Neuron (in vitro differentiated cells): Measurements from ENCODE around the gene GFRA1.

ENCODE experiments used
- H2AFZ ChIP-seq: one replicate; pipeline ENCODE4 v1.6.1; 2013; ENCODE audit warnings: low read depth, mild to moderate bottlenecking, inconsistent platforms, low read length, moderate library complexity
- H3K27me3 ChIP-seq: one replicate; pipeline ENCODE4 v1.6.1; 2013; ENCODE audit warnings: low read length; ENCODE audit not compliant: insufficient read depth
- H3K36me3 ChIP-seq: one replicate; pipeline ENCODE4 v1.6.1; 2013; ENCODE audit warnings: low read length; ENCODE audit not compliant: insufficient read depth
- H3K4me1 ChIP-seq: one replicate; pipeline ENCODE4 v1.6.1; 2013; ENCODE audit warnings: low read length; ENCODE audit not compliant: insufficient read depth
- H3K4me3 ChIP-seq: 2 replicates; pipeline ENCODE4 v1.5.1; 2013; ENCODE audit warnings: mild to moderate bottlenecking, low read length, moderate library complexity
- H3K9me3 ChIP-seq: one replicate; pipeline ENCODE4 v1.6.1; 2013; ENCODE audit warnings: low read length

Gene GFRA1

GRCh38 chr10:116287906-116288501, 15.0 kb upstream of the GFRA1 start:
- Histone ChIP-seq H3K4me1 (no peaks in the 10 kb centered on the region), H3K27me3 (no peaks in the 10 kb centered on the region), H3K36me3 (no peaks in the 10 kb centered on the region), H2AFZ (no peak overlapping the region), H3K9me3 (no peaks in the 10 kb centered on the region), H3K4me3 (no peak overlapping the region)

- H2AFZ ChIP-seq, result no peak overlapping the region
- H3K4me3 ChIP-seq, result no peak overlapping the region
- H3K9me3 ChIP-seq, result no peaks in the 10 kb centered on the region
- H3K4me1 ChIP-seq, result no peaks in the 10 kb centered on the region
- no peaks in the 10 kb centered on the region for H3K36me3 ChIP-seq
- H3K27me3 ChIP-seq, result no peaks in the 10 kb centered on the region
These were observed 13.7 kb upstream of the GFRA1 start for GRCh38 chr10:116286626-116287200.

GRCh38 chr10:116281775-116282174, 8.8 kb upstream of the GFRA1 start:
- H2AFZ ChIP-seq, result no peak overlapping the region
- no peak overlapping the region for H3K4me3 ChIP-seq
- H3K9me3 ChIP-seq, result no peaks in the 10 kb centered on the region
- H3K36me3 ChIP-seq, result no peaks in the 10 kb centered on the region
- H3K27me3 ChIP-seq, result no peaks in the 10 kb centered on the region
- H3K4me1 ChIP-seq, result peaks cover 9% of the 10 kb centered on the region

- Histone ChIP-seq H3K27me3 (no peaks in the 10 kb centered on the region), H3K36me3 (no peaks in the 10 kb centered on the region), H3K4me1 (peaks cover 21% of the 10 kb centered on the region), H2AFZ (no peak overlapping the region), H3K9me3 (no peaks in the 10 kb centered on the region), H3K4me3 (no peak overlapping the region)
These were observed 5.8 kb upstream of the GFRA1 start for GRCh38 chr10:116278846-116279245.

- Histone ChIP-seq H3K4me1 (peaks cover 21% of the 10 kb centered on the region), H3K36me3 (no peaks in the 10 kb centered on the region), H3K9me3 (no peaks in the 10 kb centered on the region), H3K4me3 (no peak overlapping the region), H3K27me3 (no peaks in the 10 kb centered on the region), H2AFZ (no peak overlapping the region)
These were observed 4.0 kb upstream of the GFRA1 start for GRCh38 chr10:116276981-116277380.

- Histone ChIP-seq H3K27me3 (no peaks in the 10 kb centered on the region), H3K4me3 (peak overlapping the region; percentile 61)
These were observed 1.3 kb upstream of the GFRA1 start for GRCh38 chr10:116274064-116274904.

GRCh38 chr10:116271593-116272439, 1.2 kb downstream of the GFRA1 start:
- Histone ChIP-seq H3K27me3 (no peaks in the 10 kb centered on the region), H3K4me3 (peak overlapping the region; percentile 61), H3K4me1 (peaks cover 17% of the 10 kb centered on the region), H3K36me3 (peaks cover 18% of the 10 kb centered on the region), H3K9me3 (no peaks in the 10 kb centered on the region), H2AFZ (peak overlapping the region; percentile 87)

More at GRCh38 chr10:116274064-116274904, 1.3 kb upstream of the GFRA1 start:
- no peaks in the 10 kb centered on the region for H3K9me3 ChIP-seq
- H3K4me1 ChIP-seq, result peaks cover 26% of the 10 kb centered on the region
- H3K36me3 ChIP-seq, result no peaks in the 10 kb centered on the region
- H2AFZ ChIP-seq, result peak overlapping the region; percentile 87

- Histone ChIP-seq H3K9me3 (no peaks in the 10 kb centered on the region), H2AFZ (peak overlapping the region; percentile 87), H3K27me3 (no peaks in the 10 kb centered on the region), H3K4me3 (peak overlapping the region; percentile 61), H3K36me3 (peaks cover 26% of the 10 kb centered on the region), H3K4me1 (peaks cover 17% of the 10 kb centered on the region)
These were observed 2.0 kb downstream of the GFRA1 start for GRCh38 chr10:116270771-116271592.

- Histone ChIP-seq H2AFZ (no peak overlapping the region), H3K27me3 (no peaks in the 10 kb centered on the region), H3K4me1 (peaks cover 14% of the 10 kb centered on the region), H3K36me3 (peaks cover 28% of the 10 kb centered on the region), H3K9me3 (no peaks in the 10 kb centered on the region), H3K4me3 (no peak overlapping the region)
These were observed 2.8 kb downstream of the GFRA1 start for GRCh38 chr10:116270126-116270770.

- Histone ChIP-seq H3K36me3 (peaks cover 34% of the 10 kb centered on the region), H3K27me3 (no peaks in the 10 kb centered on the region), H3K4me3 (no peak overlapping the region), H3K4me1 (peaks cover 7% of the 10 kb centered on the region), H2AFZ (no peak overlapping the region), H3K9me3 (no peaks in the 10 kb centered on the region)
These were observed 3.4 kb downstream of the GFRA1 start for GRCh38 chr10:116269619-116270018.

- peaks cover 5% of the 10 kb centered on the region for H3K4me1 ChIP-seq
- no peaks in the 10 kb centered on the region for H3K9me3 ChIP-seq
- H2AFZ ChIP-seq, result no peak overlapping the region
- no peak overlapping the region for H3K4me3 ChIP-seq
- H3K27me3 ChIP-seq, result no peaks in the 10 kb centered on the region
- H3K36me3 ChIP-seq, result peaks cover 35% of the 10 kb centered on the region
These were observed 4.0 kb downstream of the GFRA1 start for GRCh38 chr10:116268976-116269375.

GRCh38 chr10:116265686-116266085, 7.3 kb downstream of the GFRA1 start:
- no peak overlapping the region for H3K4me3 ChIP-seq
- peaks cover 50% of the 10 kb centered on the region for H3K36me3 ChIP-seq
- H3K4me1 ChIP-seq, result peaks cover 5% of the 10 kb centered on the region
- no peaks in the 10 kb centered on the region for H3K9me3 ChIP-seq
- no peaks in the 10 kb centered on the region for H3K27me3 ChIP-seq
- H2AFZ ChIP-seq, result no peak overlapping the region
